GM18858 (cell line): ENCODE measurements around the gene SRPK1.
A peak's percentile ranks its signal among the peaks of the same experiment; 100 is the strongest.
"Not testable (repeated sequence)": the region's sequence is repeated elsewhere in the genome, so short reads cannot be mapped to it uniquely, and the experiment has no call there.

ENCODE experiments used
- ATAC-seq: cut with Tn5 transposase; IDR thresholded peaks from one replicate; pipeline ENCODE4 v1.9.1; 2021; ENCODE audit not compliant: unreplicated experiment

SRPK1 gene

GRCh38 chr6:35920793-35921732 is at the start of gene SRPK1:
Gene SRPK1, minus strand, starts transcription at chr6:35921098. Its CDS starts 42 bp downstream, at chr6:35921056.
- ATAC-seq: peak; percentile 52

DNA sequence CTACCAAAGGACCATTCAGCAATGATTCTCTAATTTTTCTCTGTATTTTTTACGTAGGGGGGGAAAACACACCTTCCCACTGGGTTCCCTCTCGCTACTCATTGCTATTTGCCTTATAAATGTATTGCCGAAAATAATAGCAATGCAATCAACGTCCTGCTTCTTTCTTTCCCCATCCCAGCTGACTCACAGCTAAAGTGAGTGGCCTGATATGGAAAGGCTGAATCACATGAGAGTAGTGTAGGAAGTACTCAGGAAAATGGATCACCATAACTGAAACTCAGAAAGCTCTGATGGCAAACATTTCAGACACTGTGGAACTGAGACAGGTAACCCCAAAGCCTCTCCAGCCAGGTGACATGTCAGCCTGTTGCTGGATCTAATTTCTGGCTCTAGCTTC is 49.3 kb upstream of the SRPK1 start:
- ATAC-seq: no peak

- ATAC-seq: no peak
Measured at GRCh38 chr6:35969646-35970045, 48.7 kb upstream of the SRPK1 start.

DNA sequence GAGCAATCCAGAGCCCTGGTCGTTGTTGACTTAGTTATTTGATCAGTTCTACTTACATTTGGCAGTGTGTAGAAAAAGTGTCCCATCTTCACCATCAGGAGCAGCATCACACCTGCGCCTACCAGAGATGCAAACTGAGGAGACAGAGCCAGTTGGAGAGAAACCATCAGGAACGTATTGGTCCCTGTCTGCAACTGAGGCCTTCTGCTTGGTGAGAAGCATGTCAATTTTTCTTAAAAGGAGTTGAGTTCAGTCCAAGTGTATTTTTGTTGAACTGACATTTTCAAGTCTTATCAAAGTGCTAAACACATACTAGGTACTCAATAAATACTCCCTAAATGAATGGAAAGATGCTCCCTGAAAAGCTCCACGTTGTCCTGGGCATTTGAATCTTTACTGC is 47.9 kb upstream of the SRPK1 start:
- ATAC-seq: no peak

DNA sequence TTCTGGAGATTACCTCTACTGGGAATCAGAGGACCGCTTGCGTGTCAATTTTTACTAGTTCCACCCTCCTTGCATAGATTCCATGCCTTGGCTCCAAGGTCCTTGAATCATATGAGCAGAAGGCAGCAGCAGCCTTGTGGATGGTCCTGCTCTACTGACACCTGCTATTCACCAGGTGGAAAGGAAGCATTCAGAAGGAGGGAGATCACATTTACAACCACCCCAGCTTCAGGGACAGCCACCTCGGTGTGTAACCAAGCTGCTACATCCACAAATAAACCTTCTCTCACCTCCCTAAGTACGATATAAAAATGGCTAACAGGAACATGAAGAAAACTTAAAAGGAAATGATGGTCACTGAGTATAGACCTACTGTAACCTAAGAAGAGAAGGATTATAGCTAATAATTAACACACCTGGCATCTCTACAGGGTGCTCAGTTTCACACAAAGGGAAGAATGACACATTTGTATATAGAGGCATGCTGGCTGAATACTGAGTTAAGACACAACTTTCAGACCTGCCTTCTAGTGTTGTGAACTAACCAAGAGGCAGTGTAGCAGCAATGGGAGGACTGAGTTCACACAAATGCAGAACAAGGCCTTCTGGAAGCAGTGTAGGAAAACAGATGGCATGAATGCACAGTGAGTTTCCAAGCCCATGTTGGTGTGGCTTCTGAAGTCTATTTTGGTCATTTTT is 46.3 kb upstream of the SRPK1 start:
- ATAC-seq: no peak

DNA sequence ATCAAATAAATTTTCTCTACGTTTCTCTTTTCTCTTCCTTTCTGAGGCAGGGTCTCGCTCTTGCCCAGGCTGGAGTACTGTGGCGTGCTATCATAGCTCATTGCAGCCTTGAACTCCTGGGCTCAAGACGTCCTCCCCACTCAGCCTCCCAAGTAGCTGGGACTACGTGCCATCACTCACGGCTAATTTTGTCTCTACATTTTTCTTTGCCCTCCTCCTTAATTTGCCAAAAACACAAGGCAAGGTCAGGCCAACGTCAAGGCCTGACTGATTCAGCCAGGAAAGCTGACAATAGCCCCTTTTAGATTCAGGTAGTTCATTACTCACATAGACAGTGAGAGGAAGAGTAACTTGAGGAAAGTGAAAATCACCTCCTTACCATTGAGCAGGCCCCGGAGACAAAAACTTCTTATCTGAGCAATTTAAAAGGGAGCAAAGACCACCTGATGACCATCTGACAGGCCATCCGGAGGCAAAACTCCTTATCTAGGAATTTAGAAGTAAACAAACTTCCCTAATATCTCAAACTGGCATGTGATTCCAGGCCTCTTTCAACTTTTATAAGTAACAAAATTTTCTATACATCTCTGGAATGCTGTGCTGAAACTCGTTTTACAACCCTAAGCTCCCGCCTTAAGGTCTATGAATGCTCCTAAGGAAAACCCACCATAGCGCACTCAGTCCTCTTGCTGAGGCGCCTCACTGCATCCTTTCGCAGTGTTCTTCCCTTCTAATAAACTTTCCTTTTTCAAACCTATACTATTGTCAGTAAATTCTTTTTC is 42.1 kb upstream of the SRPK1 start:
- ATAC-seq: no peak

DNA sequence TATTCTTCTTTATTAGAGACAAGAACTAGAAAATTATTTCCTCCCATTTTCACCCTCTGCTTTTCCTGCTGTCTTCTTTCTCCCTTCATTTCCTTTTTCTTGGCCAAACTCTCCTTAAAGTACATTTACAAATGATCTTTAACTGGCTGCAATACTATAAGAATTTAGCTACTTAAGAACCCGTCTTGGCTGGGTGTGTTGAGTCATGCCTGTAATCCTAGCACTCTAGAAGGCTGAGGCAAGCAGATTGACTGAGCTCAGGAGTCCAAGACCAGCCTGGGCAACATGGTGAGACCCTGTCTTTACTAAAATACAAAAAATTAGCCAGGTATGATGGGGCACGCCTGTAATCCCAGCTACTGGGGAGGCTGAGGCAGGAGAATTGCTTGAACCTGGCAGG is 39.3 kb upstream of the SRPK1 start:
- ATAC-seq: no peak

DNA sequence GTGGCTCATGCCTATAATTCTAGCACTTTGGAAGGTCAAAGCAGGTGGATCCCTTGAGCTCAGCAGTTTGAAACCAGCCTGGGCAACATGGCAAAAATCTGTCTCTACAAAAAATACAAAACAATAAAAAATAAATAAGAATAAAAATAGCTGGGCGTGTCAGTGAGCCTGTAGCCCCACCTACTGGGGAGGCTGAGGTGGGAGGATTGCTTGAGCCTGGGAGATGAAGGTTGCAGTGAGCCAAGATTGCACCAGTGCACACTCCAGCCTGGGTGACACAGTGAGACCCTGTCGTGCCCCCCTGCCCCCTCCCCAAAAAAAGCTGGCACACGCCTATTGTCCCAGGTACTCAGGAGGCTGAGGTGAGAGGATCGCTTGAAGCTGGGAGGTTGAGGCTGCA is 35.1 kb upstream of the SRPK1 start:
- no peak for ATAC-seq

- no peak for ATAC-seq
Measured at GRCh38 chr6:35955521-35955920, 34.6 kb upstream of the SRPK1 start.

DNA sequence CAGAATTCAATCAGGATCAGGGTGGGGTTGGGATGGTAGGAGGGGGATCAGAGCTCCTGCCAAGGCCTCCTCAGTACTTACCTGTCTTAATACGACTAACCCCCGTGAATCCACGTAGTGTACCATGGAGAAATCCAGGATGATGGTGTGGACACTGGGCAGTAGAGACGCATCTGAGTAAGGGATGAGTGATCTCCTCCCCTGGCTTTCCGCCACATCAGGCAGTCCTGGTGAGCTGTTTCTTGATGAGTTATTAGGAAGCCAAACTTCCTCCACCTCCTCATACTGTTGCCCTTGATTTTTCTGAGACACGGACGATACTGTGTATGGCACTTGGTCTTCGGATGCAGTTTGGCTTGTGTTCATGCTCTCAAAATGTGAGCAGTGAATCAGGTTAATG is 34.2 kb upstream of the SRPK1 start:
- no peak for ATAC-seq

GRCh38 chr6:35954333-35954732 is 33.4 kb upstream of the SRPK1 start:
- ATAC-seq: no peak

DNA sequence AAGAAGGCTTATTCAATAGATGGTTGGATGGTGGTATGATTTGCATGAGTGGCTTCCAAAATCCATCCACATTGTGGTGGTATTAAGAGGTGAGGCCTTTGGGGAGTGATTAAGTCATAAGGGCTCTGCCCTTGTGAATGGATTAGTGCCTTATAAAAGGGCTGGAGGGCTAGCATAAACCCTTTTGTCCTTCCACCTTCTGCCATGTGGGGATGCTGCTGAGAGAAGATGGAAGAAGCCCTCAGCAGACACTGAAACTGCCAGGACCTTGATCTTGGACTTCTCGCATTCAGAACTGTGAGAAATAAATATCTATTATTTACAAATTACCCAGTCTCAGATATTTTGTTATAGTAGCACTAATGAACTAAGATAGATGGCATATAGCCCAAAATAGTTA is 27.8 kb upstream of the SRPK1 start:
- ATAC-seq: no peak

DNA sequence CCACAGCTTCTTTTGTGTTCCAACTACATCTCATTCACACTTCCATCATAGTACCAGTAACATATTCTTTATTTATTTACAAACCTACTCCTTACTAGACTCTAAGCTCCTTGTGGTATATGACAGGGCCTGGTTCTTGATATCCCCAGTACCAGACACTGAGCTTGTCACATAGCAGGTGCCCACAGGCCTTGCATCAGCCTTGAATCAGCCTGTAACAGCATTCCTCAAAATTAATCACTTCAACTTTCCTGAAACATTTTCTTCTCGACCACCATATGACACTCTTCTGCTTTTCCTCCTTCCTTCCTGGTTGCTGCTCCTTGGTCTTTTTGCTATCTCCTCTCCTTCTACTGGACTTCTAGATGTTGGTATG is 24.7 kb upstream of the SRPK1 start:
- ATAC-seq: no peak

GRCh38 chr6:35943390-35943789 is 22.5 kb upstream of the SRPK1 start:
- ATAC-seq: no peak

- no peak for ATAC-seq
Measured at GRCh38 chr6:35942355-35942754, 21.5 kb upstream of the SRPK1 start.

- not testable (repeated sequence) for ATAC-seq
Measured at GRCh38 chr6:35941170-35941569, 20.3 kb upstream of the SRPK1 start.

DNA sequence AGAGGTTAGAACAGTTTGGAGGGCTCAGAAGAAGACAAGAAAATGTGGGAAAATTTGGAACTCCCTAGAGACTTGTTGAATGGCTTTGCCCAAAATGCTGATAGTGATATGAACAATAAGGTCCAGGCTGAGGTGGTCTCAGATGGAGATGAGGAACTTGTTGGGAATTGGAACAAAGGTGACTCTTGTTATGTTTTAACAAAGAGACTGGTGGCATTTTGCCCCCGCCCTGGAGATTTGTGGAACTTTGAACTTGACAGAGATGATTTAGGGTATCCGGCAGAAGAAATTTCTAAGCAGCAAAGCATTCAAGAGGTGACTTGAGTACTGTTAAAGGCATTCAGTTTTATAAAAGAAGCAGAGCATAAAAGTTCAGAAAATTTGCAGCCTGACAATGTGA is 19.1 kb upstream of the SRPK1 start:
- not testable (repeated sequence) for ATAC-seq

GRCh38 chr6:35939259-35939658 is 18.4 kb upstream of the SRPK1 start:
- not testable (repeated sequence) for ATAC-seq

- no peak for ATAC-seq
Measured at GRCh38 chr6:35936681-35937359, 15.9 kb upstream of the SRPK1 start.

DNA sequence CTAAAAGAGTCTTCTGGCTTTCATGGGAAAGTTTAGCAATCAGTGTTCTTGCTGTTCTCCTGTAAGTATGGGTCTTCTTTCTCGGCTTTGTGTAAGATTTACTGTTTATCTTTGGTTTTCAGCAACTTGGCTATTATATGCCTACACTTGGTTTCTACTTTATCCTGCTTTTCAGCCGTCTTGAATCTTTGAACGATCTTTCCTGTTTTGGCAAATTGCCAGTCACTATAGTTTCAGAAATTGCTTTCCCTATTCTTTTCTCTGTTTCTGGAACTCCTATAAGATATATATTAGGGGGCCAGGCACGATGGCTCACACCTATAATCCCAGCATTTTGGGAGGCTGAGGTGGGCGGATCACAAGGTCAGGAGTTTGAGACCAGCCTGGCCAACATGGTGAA is 14.6 kb upstream of the SRPK1 start:
- ATAC-seq: no peak

GRCh38 chr6:35933844-35934243 is 12.9 kb upstream of the SRPK1 start:
- no peak for ATAC-seq
